ENCODE data around the gene FBXW11.

GRCh38 chr5:172002310-172002709, 4.1 kb downstream of the FBXW11 start:
- TF ChIP-seq POLR2A (IDR thresholded peaks at IDR 0.05), result no peak
- peak in 3 of 6 experiments; percentile 29 to 53 (median 41) for TF ChIP-seq CTCF (IDR thresholded peaks at IDR 0.05)

Data from thyroid gland (tissue), 4 donors.